HG03108 (cell line): ENCODE results near the gene SDK2.

Experiments
- ATAC-seq: cut with Tn5 transposase; IDR thresholded peaks from one replicate; pipeline ENCODE4 v1.9.1; 2021; ENCODE audit warnings: moderate library complexity; ENCODE audit not compliant: unreplicated experiment

The SDK2 gene

DNA sequence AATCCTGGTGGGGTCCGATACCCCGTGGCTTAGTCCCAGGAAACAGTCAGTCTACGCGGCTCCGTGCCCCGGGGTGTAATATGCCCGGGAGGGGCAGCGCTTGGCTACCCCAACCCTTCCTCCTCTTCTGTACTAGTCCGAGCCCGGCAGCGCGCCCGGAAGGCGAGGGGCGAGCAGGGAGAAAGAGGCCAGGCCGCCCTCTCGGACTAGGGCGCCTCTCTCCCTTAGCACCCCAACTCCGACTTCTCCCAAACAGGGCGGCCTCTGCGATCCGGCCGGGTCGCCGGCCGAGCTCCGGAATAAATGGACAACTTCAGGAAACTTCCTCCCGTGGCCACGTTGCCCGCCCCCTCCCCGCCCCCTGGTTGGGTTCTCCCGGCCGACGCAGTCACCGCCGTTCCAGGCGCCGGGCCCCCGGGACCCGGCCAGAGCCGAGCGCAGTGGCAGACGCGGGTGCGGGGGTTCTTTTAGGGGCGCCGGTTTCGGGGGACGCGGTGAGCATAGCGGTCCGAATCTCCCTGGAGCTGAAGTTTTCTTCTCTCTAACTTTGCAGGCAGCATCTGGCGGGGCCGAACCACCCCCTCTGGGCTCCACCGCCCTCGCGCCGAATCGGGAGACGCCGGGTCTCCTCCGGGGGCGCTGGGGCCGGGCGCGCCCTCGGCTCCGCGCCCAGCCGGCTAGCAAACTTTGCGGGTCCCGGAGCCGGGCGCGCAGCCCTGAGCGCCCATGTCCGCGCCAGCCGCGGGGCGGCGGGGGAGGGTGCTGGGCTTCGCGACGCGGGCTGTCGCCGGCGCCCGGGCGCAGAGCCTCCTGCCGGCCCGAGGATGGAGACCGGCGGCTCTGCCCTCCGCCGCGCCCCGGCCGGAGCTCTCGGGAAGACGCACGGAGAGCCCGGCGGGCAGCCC, at the start of gene SDK2:
Gene SDK2, minus strand, starts transcription at position 301 of the 905 bp plus-strand sequence. CDS start 357 bp downstream, outside the sequence.
- ATAC-seq: no peak

DNA sequence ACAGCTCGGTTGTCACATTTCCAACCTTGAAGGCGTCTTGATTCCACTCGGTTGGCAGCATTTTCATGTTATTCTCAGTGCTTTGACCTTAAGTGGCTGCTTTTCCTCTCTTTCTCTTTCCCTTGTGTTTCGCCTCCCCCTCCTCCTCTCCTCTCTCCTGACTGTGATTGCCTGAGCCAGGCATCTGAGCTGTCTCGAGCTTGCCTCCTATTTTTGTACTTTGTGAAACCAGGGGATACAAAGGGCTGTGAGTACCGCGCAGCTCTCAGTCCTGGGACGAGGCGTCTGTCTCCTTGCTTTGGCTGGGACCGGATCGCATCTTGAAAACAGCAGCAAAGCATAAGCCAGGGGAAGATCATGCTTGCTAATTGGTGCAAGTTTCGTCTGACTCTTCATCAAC, 48.8 kb upstream of the SDK2 start:
- ATAC-seq: no peak

DNA sequence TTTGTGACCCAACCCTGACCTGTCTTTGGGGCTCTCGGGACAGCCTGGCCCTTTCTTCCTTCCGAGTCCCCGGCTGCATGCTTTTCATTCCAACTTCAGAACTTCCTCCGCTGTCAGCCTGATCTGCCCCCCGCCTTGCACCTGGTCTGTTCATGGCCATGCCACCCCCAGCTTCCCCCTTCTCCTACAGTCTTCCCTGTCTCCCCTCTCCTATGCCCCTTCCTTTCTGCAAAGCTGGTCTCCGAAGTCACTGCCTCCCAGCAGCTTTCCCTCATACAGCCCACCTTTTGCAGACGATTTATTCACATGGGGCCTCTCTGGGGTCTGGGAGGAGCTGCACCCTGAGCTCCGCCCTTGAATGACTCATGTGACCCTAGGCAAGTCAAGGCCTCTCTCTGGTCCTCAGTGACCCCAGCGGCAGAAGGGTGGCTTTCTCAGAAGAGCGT, 47.1 kb upstream of the SDK2 start:
- ATAC-seq: no peak

GRCh38 chr17:73690676-73691075, 46.4 kb upstream of the SDK2 start:
- no peak for ATAC-seq

GRCh38 chr17:73689596-73690275, 45.5 kb upstream of the SDK2 start:
- no peak for ATAC-seq

DNA sequence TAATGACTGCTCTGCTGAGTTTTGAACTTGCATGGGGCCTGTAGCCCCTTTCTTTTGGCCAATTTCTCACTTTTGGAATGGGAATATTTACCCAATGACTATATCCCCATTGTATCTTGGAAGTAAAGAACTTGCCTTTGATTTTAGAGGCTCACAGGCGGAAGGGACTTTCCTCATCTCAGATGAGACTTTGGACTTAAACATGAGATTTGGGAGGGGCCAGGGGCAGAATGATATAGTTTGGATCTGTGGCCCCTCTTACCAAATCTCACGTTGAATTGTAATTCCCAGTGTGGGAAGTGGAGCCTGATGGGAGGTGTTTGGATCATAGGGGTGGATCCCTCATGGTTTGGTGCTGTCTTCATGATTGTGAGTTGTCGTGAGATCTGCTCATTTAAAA, 42.7 kb upstream of the SDK2 start:
- no peak for ATAC-seq

- no peak for ATAC-seq
Observed at GRCh38 chr17:73686126-73686525, 41.9 kb upstream of the SDK2 start.

- no peak for ATAC-seq
Observed at GRCh38 chr17:73684183-73684582, 39.9 kb upstream of the SDK2 start.

DNA sequence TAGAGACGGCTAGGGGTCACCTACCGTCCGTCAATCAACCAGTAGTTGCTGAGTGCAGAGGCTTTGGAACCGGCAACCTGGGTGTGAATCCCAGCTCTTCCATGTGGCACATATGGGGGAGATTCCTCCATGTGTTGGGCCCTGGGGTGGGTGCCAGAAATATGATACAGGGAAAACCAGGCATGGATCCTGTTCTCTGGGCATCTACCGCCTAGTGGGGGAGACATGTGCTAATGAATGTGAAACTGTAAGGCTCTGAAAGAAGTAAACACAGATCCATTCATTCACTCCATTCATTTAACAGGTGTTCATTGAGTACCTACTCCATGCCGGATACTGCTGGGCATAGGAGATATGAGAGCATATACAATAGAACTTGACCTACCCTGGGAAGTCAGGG, 39.5 kb upstream of the SDK2 start:
- ATAC-seq: no peak

DNA sequence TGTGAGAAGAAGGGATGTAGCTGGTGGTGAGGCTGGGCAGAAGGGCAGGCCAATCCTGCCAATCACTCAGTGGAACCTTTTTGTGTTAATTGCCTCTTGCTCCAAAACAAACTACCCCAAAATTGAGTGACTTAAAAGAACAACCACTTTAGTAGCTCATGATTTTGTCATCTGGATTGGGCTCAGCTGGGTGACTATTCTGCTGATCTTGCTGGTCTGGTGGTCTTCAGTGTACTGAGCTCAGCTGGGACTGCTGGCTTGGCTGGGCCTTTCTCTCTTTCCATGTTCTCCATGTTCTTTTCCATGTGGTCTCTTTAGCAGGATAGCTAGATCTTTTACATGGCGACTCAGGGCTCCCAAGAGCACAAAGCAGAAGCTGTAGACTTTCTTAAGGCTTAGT, 37.7 kb upstream of the SDK2 start:
- no peak for ATAC-seq

- ATAC-seq: no peak
Observed at GRCh38 chr17:73679476-73679875, 35.2 kb upstream of the SDK2 start.

DNA sequence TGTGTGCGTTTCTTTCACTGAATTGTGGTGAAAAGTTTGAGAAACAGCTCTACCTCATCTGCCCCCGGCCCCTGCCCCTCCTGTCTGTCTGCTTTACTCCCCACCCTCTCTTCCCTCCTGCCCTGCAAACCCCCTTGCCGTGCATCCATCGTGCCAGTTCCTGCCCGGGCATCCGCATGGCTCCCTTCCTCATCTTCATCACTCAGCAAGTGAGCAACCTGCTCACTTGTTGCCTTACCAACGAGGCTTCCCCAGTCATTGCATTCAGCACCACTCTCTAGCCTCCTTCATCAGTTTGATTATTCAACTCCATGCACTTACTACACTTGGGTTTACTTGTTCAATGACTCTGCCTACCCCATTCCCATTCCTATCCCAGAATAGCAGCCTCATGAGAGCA, 34.8 kb upstream of the SDK2 start:
- ATAC-seq: no peak

GRCh38 chr17:73669771-73670170, 25.5 kb upstream of the SDK2 start:
- no peak for ATAC-seq

DNA sequence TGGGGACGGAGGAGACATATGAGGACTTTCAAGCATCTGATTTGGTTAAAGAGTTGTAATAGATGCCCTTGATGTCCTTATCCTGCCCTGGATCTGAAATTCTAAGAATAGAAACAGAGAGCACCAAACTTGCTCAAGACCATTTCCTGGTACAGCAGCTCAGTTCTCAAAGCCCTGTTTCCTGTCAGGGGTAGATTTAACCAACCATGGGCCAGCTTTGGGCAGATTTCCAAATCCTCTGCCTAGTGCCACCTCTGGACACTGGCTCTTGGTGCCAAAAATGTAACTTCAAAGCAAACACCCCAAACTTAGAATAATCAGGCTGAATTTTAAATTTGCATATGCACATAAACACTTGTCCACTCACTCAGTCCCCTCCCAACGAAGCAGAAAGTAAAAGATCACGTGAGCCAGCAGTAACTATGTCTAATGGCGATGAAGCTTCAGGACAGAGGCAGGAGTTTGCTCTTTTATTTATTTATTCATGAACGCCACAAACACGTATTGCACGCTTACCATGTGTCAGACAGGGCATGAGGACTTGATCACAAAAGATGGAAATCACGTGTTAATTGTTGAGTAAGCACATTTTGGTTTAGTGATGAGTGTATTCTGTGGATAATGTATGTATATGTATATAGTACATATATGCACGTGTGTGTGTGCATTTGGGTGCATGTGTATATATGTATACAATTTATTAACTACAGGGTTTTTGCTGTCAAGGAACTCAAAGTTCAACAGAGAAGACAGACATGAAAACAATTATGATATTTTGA, 23.1 kb upstream of the SDK2 start:
- ATAC-seq: no peak

DNA sequence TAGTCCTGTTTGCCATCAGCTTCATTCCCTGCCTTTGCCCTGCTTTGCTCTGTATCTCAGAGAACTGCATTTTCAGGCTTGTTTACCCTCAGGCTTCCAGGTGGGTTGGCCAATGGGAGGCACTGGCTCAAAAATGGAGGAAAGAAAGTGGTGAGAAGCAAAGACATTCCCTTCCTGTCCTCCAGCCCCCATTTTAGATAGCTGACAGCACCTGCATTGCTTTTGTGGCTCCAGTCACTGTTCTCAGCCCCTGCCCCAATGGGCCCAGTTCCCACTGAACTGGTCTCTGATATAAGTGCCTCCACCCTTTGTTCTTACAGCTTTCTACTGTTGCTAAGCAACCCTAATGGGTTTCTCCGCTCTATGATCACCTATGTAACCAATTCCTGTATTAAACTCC, 19.4 kb upstream of the SDK2 start:
- ATAC-seq: no peak

DNA sequence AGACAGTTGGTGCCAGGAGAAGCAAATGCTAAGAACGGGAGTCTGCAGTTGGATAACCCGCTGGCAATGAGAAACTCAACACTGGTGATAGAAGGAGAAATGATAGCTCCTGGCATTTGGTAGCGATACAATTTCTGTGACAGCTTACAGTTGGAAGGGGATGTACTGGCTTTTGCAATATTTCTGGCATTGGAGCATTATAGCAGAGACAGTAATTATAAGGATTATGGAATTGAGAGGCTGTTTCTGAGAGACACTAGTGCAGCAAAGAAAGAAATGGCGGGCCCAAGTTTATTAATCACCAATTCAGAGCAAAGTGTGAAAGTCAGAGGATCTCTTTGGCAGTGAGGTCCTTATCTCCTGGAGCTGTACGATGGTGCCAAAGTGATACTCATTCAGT, 16.1 kb upstream of the SDK2 start:
- ATAC-seq: no peak

- no peak for ATAC-seq
Observed at GRCh38 chr17:73658821-73659515, 14.7 kb upstream of the SDK2 start.

DNA sequence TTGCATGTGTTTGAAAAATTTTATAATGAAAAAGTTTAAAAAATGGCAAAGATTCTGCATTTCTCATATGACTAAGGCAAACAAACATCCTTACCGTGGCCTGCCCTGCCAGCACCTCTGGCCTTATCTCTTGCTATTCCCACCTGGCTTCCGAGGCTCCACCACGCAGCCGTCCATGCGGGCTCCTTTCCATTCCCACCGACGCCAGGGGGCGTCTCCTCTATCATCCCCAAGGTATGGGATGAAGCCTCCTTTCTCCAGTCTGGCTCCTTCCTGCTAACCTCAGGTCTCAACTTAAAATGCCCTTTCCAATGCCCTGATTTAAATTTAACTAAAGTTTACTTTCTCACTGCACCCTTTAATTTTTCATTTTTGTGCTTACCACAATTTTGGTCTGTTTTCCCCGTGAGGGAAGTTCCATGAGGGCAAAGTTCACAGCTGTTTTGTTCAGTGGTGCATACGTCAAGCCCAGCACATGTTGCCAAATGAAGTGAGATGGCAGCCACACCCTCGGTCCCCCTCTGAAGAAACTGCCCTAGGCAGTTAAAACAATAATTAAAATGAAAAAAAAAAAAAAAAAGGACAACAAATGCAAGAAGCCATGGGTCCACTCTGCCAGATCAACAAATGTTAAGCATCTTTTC, 13.3 kb upstream of the SDK2 start:
- ATAC-seq: no peak

DNA sequence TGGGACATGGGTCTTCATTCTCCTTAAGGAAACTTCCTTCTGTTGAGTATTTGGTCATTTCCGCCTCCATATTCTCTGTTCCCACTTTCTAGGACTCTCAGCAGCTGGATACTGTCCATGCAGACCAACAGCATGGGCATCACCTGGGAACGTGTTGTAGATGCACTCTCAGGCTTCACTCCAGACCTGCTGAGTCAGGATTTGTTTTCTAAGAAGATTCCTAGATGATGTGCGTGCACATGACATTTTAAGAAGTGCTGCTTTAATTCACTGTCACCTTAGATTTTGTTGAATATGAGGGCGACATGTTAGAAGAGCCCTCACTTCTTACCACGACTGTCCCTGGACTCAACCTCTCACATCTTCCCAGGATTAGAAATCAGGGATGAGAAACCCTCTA, 10.0 kb upstream of the SDK2 start:
- no peak for ATAC-seq

GRCh38 chr17:73653810-73654209, 9.6 kb upstream of the SDK2 start:
- ATAC-seq: no peak
